Measurements from ENCODE around the gene CEP250.

CEP250 gene

DNA sequence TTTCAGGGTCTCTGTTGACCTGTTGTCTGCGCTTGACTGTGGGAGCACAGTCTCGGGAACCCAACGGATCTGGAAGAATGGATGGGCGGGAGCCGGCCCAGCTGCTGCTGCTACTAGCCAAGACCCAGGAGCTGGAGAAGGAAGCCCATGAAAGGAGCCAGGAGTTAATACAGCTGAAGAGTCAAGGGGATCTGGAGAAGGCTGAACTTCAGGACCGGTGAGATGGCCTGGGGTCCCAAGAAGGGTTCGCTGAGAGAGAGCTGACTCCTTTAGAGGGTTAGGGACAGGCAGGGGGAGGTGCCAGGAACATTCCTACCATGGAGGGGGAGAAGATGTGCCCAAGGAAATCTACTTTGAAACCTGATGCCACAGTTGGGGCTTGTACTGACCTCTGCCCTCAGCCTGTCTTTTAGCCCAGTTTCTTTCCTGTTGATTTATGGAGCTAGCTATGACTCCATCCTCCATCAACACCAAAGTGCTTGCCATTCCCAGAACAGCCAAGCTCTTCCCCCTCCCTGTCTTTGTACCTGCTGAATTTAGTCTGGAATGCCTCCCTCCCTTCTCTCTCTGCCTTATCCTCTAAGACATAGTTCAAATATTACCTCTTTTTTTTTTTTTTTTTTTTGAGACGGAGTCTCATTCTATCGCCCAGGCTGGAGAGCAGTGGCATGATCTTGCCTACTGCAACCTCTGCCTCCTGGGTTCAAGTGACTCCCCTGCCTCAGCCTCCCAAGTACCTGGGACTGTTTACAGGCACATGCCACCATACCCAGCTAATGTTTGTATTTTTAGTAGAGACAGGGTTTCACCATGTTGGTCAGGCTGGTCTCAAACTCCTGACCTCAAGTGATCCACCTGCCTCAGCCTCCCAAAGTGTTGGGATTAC, 12.2 kb downstream of the CEP250 start:
- no peaks in the 10 kb centered on the region for H3K9me3 Mint-ChIP-seq
- peaks cover 27% of the 10 kb centered on the region for H3K4me1 Mint-ChIP-seq
- no peaks in the 10 kb centered on the region for H3K27me3 Mint-ChIP-seq (ENCODE audit: low read depth)
- peaks cover 65% of the 10 kb centered on the region for H3K36me3 Mint-ChIP-seq (ENCODE audit: low read depth)
- H3K27ac Mint-ChIP-seq, result peak overlapping the region; percentile 67 to 93 (median 81)
- H3K4me3 Mint-ChIP-seq, result peak overlapping the region in 1 of 3 experiments; percentile 42
- TF ChIP-seq, protein P1, sequence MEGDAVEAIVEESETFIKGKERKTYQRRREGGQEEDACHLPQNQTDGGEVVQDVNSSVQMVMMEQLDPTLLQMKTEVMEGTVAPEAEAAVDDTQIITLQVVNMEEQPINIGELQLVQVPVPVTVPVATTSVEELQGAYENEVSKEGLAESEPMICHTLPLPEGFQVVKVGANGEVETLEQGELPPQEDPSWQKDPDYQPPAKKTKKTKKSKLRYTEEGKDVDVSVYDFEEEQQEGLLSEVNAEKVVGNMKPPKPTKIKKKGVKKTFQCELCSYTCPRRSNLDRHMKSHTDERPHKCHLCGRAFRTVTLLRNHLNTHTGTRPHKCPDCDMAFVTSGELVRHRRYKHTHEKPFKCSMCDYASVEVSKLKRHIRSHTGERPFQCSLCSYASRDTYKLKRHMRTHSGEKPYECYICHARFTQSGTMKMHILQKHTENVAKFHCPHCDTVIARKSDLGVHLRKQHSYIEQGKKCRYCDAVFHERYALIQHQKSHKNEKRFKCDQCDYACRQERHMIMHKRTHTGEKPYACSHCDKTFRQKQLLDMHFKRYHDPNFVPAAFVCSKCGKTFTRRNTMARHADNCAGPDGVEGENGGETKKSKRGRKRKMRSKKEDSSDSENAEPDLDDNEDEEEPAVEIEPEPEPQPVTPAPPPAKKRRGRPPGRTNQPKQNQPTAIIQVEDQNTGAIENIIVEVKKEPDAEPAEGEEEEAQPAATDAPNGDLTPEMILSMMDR (IDR thresholded peaks at IDR 0.05; ENCODE audit: unreplicated experiment in 3 of 3), result no peak

- H3K9me3 Mint-ChIP-seq, result no peaks in the 10 kb centered on the region
Measured at GRCh38 chr20:35468671-35469334, 13.4 kb downstream of the CEP250 start.

GRCh38 chr20:35472209-35472608, 16.8 kb downstream of the CEP250 start:
- Mint-ChIP-seq H3K36me3 (ENCODE audit: low read depth) (peaks cover 48% of the 10 kb centered on the region), H3K27ac (no peak overlapping the region), H3K9me3 (no peaks in the 10 kb centered on the region), H3K4me1 (peaks cover 12% of the 10 kb centered on the region), H3K27me3 (ENCODE audit: low read depth) (no peaks in the 10 kb centered on the region), H3K4me3 (no peak overlapping the region)
- TF ChIP-seq, protein P1 (IDR thresholded peaks at IDR 0.05; ENCODE audit: unreplicated experiment in 3 of 3), result no peak

More at GRCh38 chr20:35468671-35469334, 13.4 kb downstream of the CEP250 start:
- Mint-ChIP-seq H3K4me3 (no peak overlapping the region), H3K4me1 (peaks cover 27% of the 10 kb centered on the region), H3K27ac (no peak overlapping the region), H3K27me3 (ENCODE audit: low read depth) (no peaks in the 10 kb centered on the region), H3K36me3 (ENCODE audit: low read depth) (peaks cover 70% of the 10 kb centered on the region)
- TF ChIP-seq, protein P1 (IDR thresholded peaks at IDR 0.05; ENCODE audit: unreplicated experiment in 3 of 3), result no peak

GRCh38 chr20:35473684-35474083, 18.3 kb downstream of the CEP250 start:
- Mint-ChIP-seq H3K36me3 (ENCODE audit: low read depth) (peaks cover 46% of the 10 kb centered on the region), H3K27me3 (ENCODE audit: low read depth) (no peaks in the 10 kb centered on the region), H3K27ac (no peak overlapping the region), H3K4me1 (no peaks in the 10 kb centered on the region), H3K4me3 (no peak overlapping the region), H3K9me3 (no peaks in the 10 kb centered on the region)
- TF ChIP-seq, protein P1 (IDR thresholded peaks at IDR 0.05; ENCODE audit: unreplicated experiment in 3 of 3), result no peak

DNA sequence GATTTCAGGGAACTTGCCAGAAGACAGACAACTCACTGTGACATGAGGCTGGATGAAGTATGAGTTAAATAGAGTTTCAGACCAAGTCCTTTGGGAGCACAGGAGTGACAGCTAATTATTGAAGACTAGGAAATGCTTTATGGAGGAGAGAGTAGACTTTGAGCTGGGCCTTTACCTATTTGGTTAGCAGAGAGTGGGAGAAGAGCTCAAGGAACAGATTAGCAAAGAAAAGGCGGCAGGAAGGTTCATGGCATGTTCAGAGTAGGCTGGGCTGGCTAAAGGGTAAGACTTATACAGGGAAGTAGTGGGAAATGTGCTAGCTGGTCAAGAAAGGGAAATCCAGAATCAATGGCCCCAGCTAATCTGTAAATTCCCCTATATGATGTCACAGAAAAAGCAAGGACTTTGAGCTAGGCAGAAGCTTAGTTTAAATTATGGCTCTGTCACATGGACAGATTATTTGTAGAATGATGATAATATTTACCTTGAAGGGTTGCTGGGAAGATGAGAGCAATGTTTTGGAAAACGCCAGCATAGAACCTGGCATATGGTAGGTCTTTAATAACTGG, 19.0 kb downstream of the CEP250 start:
- no peaks in the 10 kb centered on the region for H3K9me3 Mint-ChIP-seq
- no peaks in the 10 kb centered on the region for H3K27me3 Mint-ChIP-seq (ENCODE audit: low read depth)
- H3K4me3 Mint-ChIP-seq, result no peak overlapping the region
- no peaks in the 10 kb centered on the region for H3K4me1 Mint-ChIP-seq
- TF ChIP-seq, protein P1 (IDR thresholded peaks at IDR 0.05; ENCODE audit: unreplicated experiment in 3 of 3), result no peak
- H3K36me3 Mint-ChIP-seq (ENCODE audit: low read depth), result peaks cover 52% of the 10 kb centered on the region
- no peak overlapping the region for H3K27ac Mint-ChIP-seq

All from nephron (organoid).